Right lobe of liver (tissue), 6 donors: ENCODE measurements around the gene NHSL2. TPM values are rescaled to one million over a fixed set of nuclear protein-coding genes. Genes with fewer than 3 reads are reported as not detected.
"Not testable (repeated sequence)": the region's sequence is repeated elsewhere in the genome, so short reads cannot be mapped to it uniquely, and the experiment has no call there.

Experiments used
- ATAC-seq, 4 donors: fragments of 200-7000 bp; cut with Tn5 transposase; one replicate each; pipeline ENCODE4 v1.9.1; 2020; ENCODE audit warnings: mild to moderate bottlenecking in 4 of 4, moderate library complexity in 4 of 4
- DNase-seq, 3 donors: peaks; one replicate each; pipeline ENCODE4 v3.0.0-alpha.2; 2020
- H3K27ac ChIP-seq, 3 donors: fragments of 200-600 bp; one replicate each; pipeline ENCODE4 v1.8.0; 2022
- H3K27me3 ChIP-seq, 2 donors: fragments of 200-600 bp; one replicate each; pipeline ENCODE4 v1.8.0; 2022
- H3K36me3 ChIP-seq, 4 donors: fragments of 200-600 bp; sonication (generic) in 1 of 4; one replicate each; pipeline versions ENCODE4 v1.5.1 to v1.8.0; 2017 to 2022; ENCODE audit warnings: control low read depth in 1 of 4
- H3K4me1 ChIP-seq, 4 donors: fragments of 200-600 bp; sonication (generic) in 1 of 4; one replicate each; pipeline versions ENCODE4 v1.5.1 to v1.8.0; 2017 to 2022; ENCODE audit warnings: control low read depth in 1 of 4
- H3K4me3 ChIP-seq, 3 donors: fragments of 200-600 bp; one replicate each; pipeline ENCODE4 v1.8.0; 2022
- H3K9me3 ChIP-seq, 4 donors: fragments of 200-600 bp; sonication (generic) in 1 of 4; one replicate each; pipeline versions ENCODE4 v1.5.1 to v1.8.0; 2017 to 2022; ENCODE audit warnings: control low read depth in 1 of 4
- CTCF ChIP-seq, 4 donors: fragments of 200-600 bp in 3 of 4; fragments of 450-650 bp in 1 of 4; IDR thresholded peaks; one replicate each; pipeline versions ENCODE4 v1.5.1 to v1.8.0; 2016 to 2022; ENCODE audit warnings: antibody characterized with exemption in 4 of 4, mild to moderate bottlenecking in 2 of 4
- POLR2A ChIP-seq: fragments of 450-650 bp; IDR thresholded peaks from one replicate; pipeline ENCODE4 v1.6.1; 2017; ENCODE audit warnings: antibody characterized with exemption, mild to moderate bottlenecking
- WGBS: methylation state at CpG from one replicate; pipeline ENCODE4 v1.1.6; 2018; ENCODE audit warnings: low coverage, low lambda C conversion rate; ENCODE audit not compliant: insufficient coverage; ENCODE audit errors: missing lambda C conversion rate; 5-methylcytosine and 5-hydroxymethylcytosine counted together
- intact Hi-C, 2 donors: fragments of 100-400 bp; cut with DNase I; formaldehyde crosslinking; loops; one replicate each; pipeline versions ENCODE4 v1.11.2 to v1.14.1; 2022
- long read RNA-seq: library from polyadenylated mRNA; unstranded; transcript quantifications from one replicate; pipeline ENCODE4 v2.0.0, GENCODE V29; 2019
- total RNA-seq, 6 experiments: library from RNA; depleted of rRNA in 2 of 6; stranded (reverse); fragments of >200 nt in 2 of 6; fragmentation: NEBNext Ultra II Directional in 3 of 6; extraction: Animal tissue kit (Norgen Biotek cat#: 25700) in 3 of 6; gene quantifications; one replicate each; pipeline versions ENCODE4 v1.1.0 to v1.2.4, GENCODE V29; 2016 to 2023
- donor health status: DM: no; HTN: yes; CAD: no.
- donor health status: DM: no; HTN: no; CAD: no.
- donor health status: DM: no; HTN: no; CAD: no.
- donor health status: DM: no; HTN: yes; CAD: no.
- donor health status: DM: no; HTN: yes; CAD: no.

Gene NHSL2
- total RNA-seq, result 1 to 10 TPM in 4 of 6 experiments, under 1 TPM in 2; 0.81 to 2.1 (median 1.3) TPM
- long read RNA-seq, result 0 reads

- ATAC-seq (peak in 3 of 4 donors; percentile 28 to 44 (median 43)), DNase-seq (peak in 1 of 3 donors; percentile 23)
- Histone ChIP-seq H3K27me3 (peaks cover 0 to 21% of the 10 kb centered on the region in 2 donors), H3K9me3 (no peaks in the 10 kb centered on the region), H3K27ac (no peak within 1 kb of the TSS), H3K4me3 (peak within 1 kb of the TSS; percentile 16 to 33 (median 18)), H3K4me1 (no peaks in the 10 kb centered on the region), H3K36me3 (no peaks in the 10 kb centered on the region)
- intact Hi-C loops, result no loop called here
- TF ChIP-seq POLR2A (no peak), CTCF (IDR thresholded peaks at IDR 0.05) (no peak)
- 42% methylated on average over 9 of the region's 26 CpGs for WGBS
Measured at GRCh38 chrX:71910643-71910985, at the start of gene NHSL2. TSS of gene NHSL2 (plus strand) at chrX:71910845.

GRCh38 chrX:71867680-71868079 is 43.0 kb upstream of the NHSL2 start:
- ATAC-seq (no peak), DNase-seq (no peak)
- TF ChIP-seq POLR2A (no peak), CTCF (IDR thresholded peaks at IDR 0.05) (no peak)
- Histone ChIP-seq H3K27ac (no peak overlapping the region), H3K4me1 (no peaks in the 10 kb centered on the region), H3K4me3 (no peak overlapping the region), H3K27me3 (no peaks in the 10 kb centered on the region), H3K36me3 (no peaks in the 10 kb centered on the region), H3K9me3 (no peaks in the 10 kb centered on the region)
- WGBS, result 71% methylated on average over 8 of the region's 16 CpGs
- intact Hi-C loops, result no loop called here

GRCh38 chrX:71869566-71869965 is 41.1 kb upstream of the NHSL2 start:
- H3K27me3 ChIP-seq, DNase-seq, H3K4me1 ChIP-seq, H3K9me3 ChIP-seq, H3K27ac ChIP-seq, intact Hi-C loops, H3K36me3 ChIP-seq, ATAC-seq, H3K4me3 ChIP-seq: not testable (repeated sequence)
- WGBS, result 24% methylated on average over 5 of the region's 10 CpGs

- H3K36me3 ChIP-seq, result no peaks in the 10 kb centered on the region
- H3K27me3 ChIP-seq, result no peaks in the 10 kb centered on the region
- DNase-seq, result no peak
- intact Hi-C loops, result no loop called here
- TF ChIP-seq CTCF (IDR thresholded peaks at IDR 0.05) (peak in 1 of 4 donors; percentile 25), POLR2A (no peak)
- no peaks in the 10 kb centered on the region for H3K9me3 ChIP-seq
- no peaks in the 10 kb centered on the region for H3K4me1 ChIP-seq
- ATAC-seq, result peak in 3 of 4 donors; percentile 44 to 54 (median 50)
- no peak overlapping the region for H3K4me3 ChIP-seq
- no peak overlapping the region for H3K27ac ChIP-seq
- 55% methylated on average over 8 of the region's 15 CpGs for WGBS
Measured at GRCh38 chrX:71870208-71871098, 40.2 kb upstream of the NHSL2 start.

- 58% methylated on average over 5 of the region's 6 CpGs for WGBS
- no peak overlapping the region for H3K4me3 ChIP-seq
- TF ChIP-seq POLR2A (no peak), CTCF (IDR thresholded peaks at IDR 0.05) (no peak)
- no peaks in the 10 kb centered on the region for H3K36me3 ChIP-seq
- H3K27ac ChIP-seq, result no peak overlapping the region
- no peaks in the 10 kb centered on the region for H3K27me3 ChIP-seq
- H3K4me1 ChIP-seq, result no peaks in the 10 kb centered on the region
- H3K9me3 ChIP-seq, result no peaks in the 10 kb centered on the region
- no peak for ATAC-seq
- DNase-seq, result no peak
- intact Hi-C loops, result no loop called here
Measured at GRCh38 chrX:71871367-71871766, 39.3 kb upstream of the NHSL2 start.
